ENCODE data around the gene MRPS24. TPM values are rescaled to one million over a fixed set of nuclear protein-coding genes. Genes with fewer than 3 reads are reported as not detected.

The MRPS24 gene
- total RNA-seq, 1 experiment from 2014 or later = 116 TPM

GRCh38 chr7:43864126-43864525 lies 5.2 kb downstream of the MRPS24 start:
- H3K27ac Mint-ChIP-seq = 0 out of 7 replicates have a peak overlapping the region, but pooled peaks of 1 of the 3 experiments have one; percentile 57
- Histone ChIP-seq H2BK5ac (ENCODE audit: insufficient read length, low read length) (no peak overlapping the region), H2BK12ac (ENCODE audit: insufficient read length, low read depth, low read length) (no peak overlapping the region), H3K27ac (ENCODE audit: insufficient read length, low read depth, low read length) (no peak overlapping the region), H3K23ac (ENCODE audit: insufficient read length, low read depth, low read length) (no peak overlapping the region), H3K4me1 (ENCODE audit: insufficient read depth, low read length) (no peaks in the 10 kb centered on the region), H4K8ac (replicated peaks; ENCODE audit: insufficient read length, low read depth, low read length) (no peak overlapping the region), H4K91ac (ENCODE audit: insufficient read length, low read depth, low read length) (no peak overlapping the region), H4K20me1 (ENCODE audit: control insufficient read depth, insufficient read depth, insufficient read length) (no peaks in the 10 kb centered on the region), H3K4ac (ENCODE audit: low read depth, low read length) (no peak overlapping the region), H2BK20ac (ENCODE audit: low read depth, low read length, poor library complexity, severe bottlenecking) (no peak overlapping the region), H3K4me2 (ENCODE audit: insufficient read depth, insufficient read length, low read length) (no peak overlapping the region), H3T11ph (ENCODE audit: low read length) (no peak overlapping the region), H2BK120ac (ENCODE audit: low read depth, low read length, poor library complexity, severe bottlenecking) (no peak overlapping the region), H4K5ac (ENCODE audit: insufficient read length, low read depth, low read length) (no peak overlapping the region), H3K27me3 (ENCODE audit: insufficient read depth, low read length) (no peaks in the 10 kb centered on the region), H2BK15ac (ENCODE audit: low read depth, low read length) (no peak overlapping the region), H3K18ac (ENCODE audit: insufficient read length, low read depth, low read length) (no peak overlapping the region), H2AK5ac (ENCODE audit: insufficient read length, low read length) (no peak overlapping the region), H3K79me1 (ENCODE audit: insufficient read depth, low read depth, low read length, poor library complexity, severe bottlenecking) (no peaks in the 10 kb centered on the region), H3K9ac (ENCODE audit: extremely low read depth, insufficient read length, low read length) (no peak overlapping the region), H3K14ac (ENCODE audit: insufficient read depth, low read length) (no peak overlapping the region), H3K23me2 (ENCODE audit: insufficient read length, low read depth, low read length, poor library complexity, severe bottlenecking) (no peaks in the 10 kb centered on the region), H2AFZ (ENCODE audit: low read length) (no peak overlapping the region), H3K9me3 (ENCODE audit: control insufficient read depth, low read depth, low read length) (no peaks in the 10 kb centered on the region), H3K56ac (ENCODE audit: insufficient read length, low read depth, low read length) (no peak overlapping the region), H3K79me2 (ENCODE audit: insufficient read depth, low read length) (no peaks in the 10 kb centered on the region)
- DNase-seq = no peak
- no CpG with 5 or more reads among the region's 8 CpGs for WGBS (ENCODE audit: extremely low coverage, insufficient read length, low lambda C conversion rate)
- no peaks in the 10 kb centered on the region for H3K27me3 Mint-ChIP-seq (ENCODE audit: low read depth)
- peaks cover 23 to 27% (median 26%) of the 10 kb centered on the region in 3 experiments for H3K36me3 Mint-ChIP-seq (ENCODE audit: insufficient read depth in 1 of 3, low read depth in 3 of 3)
- peaks cover 0 to 5% of the 10 kb centered on the region in 2 experiments; a peak in 2 of 5 replicates for H3K9me3 Mint-ChIP-seq
- H3K4me3 Mint-ChIP-seq = no peak overlapping the region
- TF ChIP-seq CTCF (conservative IDR thresholded peaks at IDR 0.05) = no peak
- H3K4me1 Mint-ChIP-seq = peaks cover 15 to 19% of the 10 kb centered on the region in 2 experiments
